Astrocyte (in vitro differentiated cells and primary cell): ENCODE results near the gene PRRT1.

Experiments used
- EZH2 ChIP-seq: IDR thresholded peaks from 2 replicates; pipeline ENCODE4 v1.6.1; 2012; ENCODE audit warnings: mild to moderate bottlenecking, low read length, inconsistent platforms; ENCODE audit not compliant: insufficient read depth
- TF ChIP-seq, protein P1 (sequence below): IDR thresholded peaks from 2 replicates; pipeline ENCODE4 v1.5.1; 2011; ENCODE audit warnings: low read depth, mild to moderate bottlenecking, inconsistent platforms, low read length, moderate library complexity; ENCODE audit not compliant: insufficient read depth

GRCh38 chr6:32168807-32169591 is 17.3 kb upstream of the PRRT1 start:
- TF ChIP-seq EZH2: no peak
- TF ChIP-seq, protein P1, sequence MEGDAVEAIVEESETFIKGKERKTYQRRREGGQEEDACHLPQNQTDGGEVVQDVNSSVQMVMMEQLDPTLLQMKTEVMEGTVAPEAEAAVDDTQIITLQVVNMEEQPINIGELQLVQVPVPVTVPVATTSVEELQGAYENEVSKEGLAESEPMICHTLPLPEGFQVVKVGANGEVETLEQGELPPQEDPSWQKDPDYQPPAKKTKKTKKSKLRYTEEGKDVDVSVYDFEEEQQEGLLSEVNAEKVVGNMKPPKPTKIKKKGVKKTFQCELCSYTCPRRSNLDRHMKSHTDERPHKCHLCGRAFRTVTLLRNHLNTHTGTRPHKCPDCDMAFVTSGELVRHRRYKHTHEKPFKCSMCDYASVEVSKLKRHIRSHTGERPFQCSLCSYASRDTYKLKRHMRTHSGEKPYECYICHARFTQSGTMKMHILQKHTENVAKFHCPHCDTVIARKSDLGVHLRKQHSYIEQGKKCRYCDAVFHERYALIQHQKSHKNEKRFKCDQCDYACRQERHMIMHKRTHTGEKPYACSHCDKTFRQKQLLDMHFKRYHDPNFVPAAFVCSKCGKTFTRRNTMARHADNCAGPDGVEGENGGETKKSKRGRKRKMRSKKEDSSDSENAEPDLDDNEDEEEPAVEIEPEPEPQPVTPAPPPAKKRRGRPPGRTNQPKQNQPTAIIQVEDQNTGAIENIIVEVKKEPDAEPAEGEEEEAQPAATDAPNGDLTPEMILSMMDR: no peak
